Endothelial cell of umbilical vein (primary cell): ENCODE data around the gene ZDHHC11. TPM values are rescaled to one million over a fixed set of nuclear protein-coding genes. Genes with fewer than 3 reads are reported as not detected.

ENCODE experiments used
- BruUV-seq: library from RNA; stranded (reverse); fragments of 400-500 nt; replicated peaks from 2 replicates; lab custom pipeline; 2021; lab: Mats Ljungman, UMichigan
- CTCF ChIA-PET: fragments of 300-600, 350-600 bp; sonication (Branson Sonifier 250); formaldehyde crosslinking; loops from one replicate; lab custom pipeline; 2021; ENCODE audit warnings: antibody characterized with exemption, inconsistent platforms; lab: Charles Lee
- POLR2A ChIA-PET: fragments of 300-600, 350-600 bp; sonication (Branson Sonifier 250); formaldehyde crosslinking; loops from one replicate; lab custom pipeline; 2021; ENCODE audit warnings: antibody characterized with exemption, inconsistent platforms; lab: Charles Lee
- DNase-seq: peaks from one replicate; pipeline ENCODE4 v3.0.0-alpha.2; 2011; ENCODE audit warnings: low read depth, low spot score
- FAIRE-seq: peaks from 2 replicates; lab custom pipeline; 2011; peaks lifted over from hg19 to GRCh38; lab: Jason Lieb, UNC
- H2AFZ ChIP-seq: 2 replicates; pipeline ENCODE4 v1.6.0; 2012; ENCODE audit warnings: low read depth, low read length, control low read depth, inconsistent platforms
- H3K27ac ChIP-seq: 2 replicates; pipeline ENCODE4 v1.5.1; 2011; ENCODE audit warnings: low read depth, mild to moderate bottlenecking, control low read depth, low read length, moderate library complexity; ENCODE audit not compliant: insufficient read depth
- H3K27me3 ChIP-seq, 2 experiments: 2 replicates each; pipeline versions ENCODE4 v1.6.0 to v1.6.1; 2011; ENCODE audit warnings: low read length in 2 of 2, mixed read lengths in 1 of 2; ENCODE audit not compliant: control insufficient read depth in 2 of 2, insufficient read depth in 2 of 2
- H3K36me3 ChIP-seq, 2 experiments: 2 replicates in 1 of 2; 3 replicates in 1 of 2; pipeline ENCODE4 v1.5.1; 2011; ENCODE audit warnings: low read length in 2 of 2, mild to moderate bottlenecking in 1 of 2, moderate library complexity in 1 of 2; ENCODE audit not compliant: control insufficient read depth in 2 of 2, insufficient read depth in 2 of 2; ENCODE audit errors: extremely low read depth in 1 of 2
- H3K4me1 ChIP-seq: 3 replicates; pipeline ENCODE4 v1.5.1; 2011; ENCODE audit warnings: mild to moderate bottlenecking, low read length; ENCODE audit not compliant: control insufficient read depth, insufficient read depth; ENCODE audit errors: extremely low read depth
- H3K4me2 ChIP-seq: 2 replicates; pipeline ENCODE4 v1.6.1; 2011; ENCODE audit warnings: low read length, control low read depth, mixed read lengths; ENCODE audit not compliant: insufficient read depth
- H3K4me3 ChIP-seq, 3 experiments: fragments of 200-600 bp in 1 of 3; sonication (generic), shearing (Covaris generic) in 1 of 3; replicated peaks in 1 of 3; 2 replicates each; pipeline ENCODE4 v1.5.1; 2011 to 2016; ENCODE audit warnings: control low read depth in 3 of 3, low read length in 3 of 3, mild to moderate bottlenecking in 2 of 3, inconsistent platforms in 1 of 3, low read depth in 1 of 3, moderate library complexity in 1 of 3; ENCODE audit not compliant: insufficient read depth in 1 of 3
- H3K79me2 ChIP-seq: 2 replicates; pipeline ENCODE4 v1.6.0; 2012; ENCODE audit warnings: low read length, inconsistent platforms; ENCODE audit not compliant: control insufficient read depth, insufficient read depth
- H3K9ac ChIP-seq: replicated peaks from 2 replicates; pipeline ENCODE3; 2011; ENCODE audit warnings: low read length, control low read depth; ENCODE audit not compliant: insufficient read depth; ENCODE audit errors: extremely low read depth
- H3K9me1 ChIP-seq: replicated peaks from 3 replicates; pipeline ENCODE4 v1.6.0; 2011; ENCODE audit warnings: mild to moderate bottlenecking, low read length; ENCODE audit not compliant: control insufficient read depth, insufficient read depth; ENCODE audit errors: extremely low read depth
- H3K9me3 ChIP-seq: replicated peaks from 2 replicates; pipeline ENCODE4 v1.5.1; 2012; ENCODE audit warnings: low read length, inconsistent platforms; ENCODE audit not compliant: control insufficient read depth, insufficient read depth
- H4K20me1 ChIP-seq: replicated peaks from 2 replicates; pipeline ENCODE3; 2011; ENCODE audit warnings: mild to moderate bottlenecking, low read length; ENCODE audit not compliant: control insufficient read depth, insufficient read depth; ENCODE audit errors: extremely low read depth
- CTCF ChIP-seq, 2 donors: IDR thresholded peaks; 1 replicate in 1 of 2; 2 replicates in 1 of 2; pipeline ENCODE4 v1.5.1; 2011; ENCODE audit warnings: low read length in 2 of 2, mild to moderate bottlenecking in 2 of 2, moderate library complexity in 2 of 2, control low read depth in 1 of 2, inconsistent platforms in 1 of 2, low read depth in 1 of 2; ENCODE audit not compliant: insufficient read depth in 1 of 2; ENCODE audit errors: extremely low read depth in 1 of 2
- EZH2 ChIP-seq: IDR thresholded peaks from 2 replicates; pipeline ENCODE4 v1.6.1; 2012; ENCODE audit warnings: borderline replicate concordance, low read depth, mild to moderate bottlenecking, moderate library complexity, low read length, inconsistent platforms; ENCODE audit not compliant: severe bottlenecking
- FOS ChIP-seq: IDR thresholded peaks from 2 replicates; pipeline ENCODE4 v1.6.1; 2011; ENCODE audit warnings: mild to moderate bottlenecking, low read length, moderate library complexity, borderline replicate concordance; ENCODE audit not compliant: insufficient read depth
- GATA2 ChIP-seq: IDR thresholded peaks from 2 replicates; pipeline ENCODE4 v1.7.0; 2011; ENCODE audit warnings: low read depth, mild to moderate bottlenecking, moderate library complexity, mixed read lengths, low read length; ENCODE audit not compliant: insufficient read length, insufficient read depth
- JUN ChIP-seq: IDR thresholded peaks from 2 replicates; pipeline ENCODE4 v1.6.1; 2011; ENCODE audit warnings: borderline replicate concordance, low read depth; ENCODE audit not compliant: insufficient read length, insufficient read depth
- MAX ChIP-seq: IDR thresholded peaks from 2 replicates; pipeline ENCODE4 v1.6.1; 2011; ENCODE audit not compliant: insufficient read depth, insufficient read length
- MYC ChIP-seq: IDR thresholded peaks from one replicate; pipeline ENCODE4 v1.6.1; 2011; ENCODE audit warnings: mild to moderate bottlenecking, low read depth, low read length
- POLR2A ChIP-seq: IDR thresholded peaks from 2 replicates; pipeline ENCODE4 v1.6.1; 2012; ENCODE audit warnings: low read depth, mild to moderate bottlenecking, control low read depth, low read length
- POLR2AphosphoS5 ChIP-seq: IDR thresholded peaks from 2 replicates; pipeline ENCODE4 v1.6.1; 2012; ENCODE audit warnings: low read depth, mild to moderate bottlenecking, control low read depth, low read length, moderate library complexity; ENCODE audit not compliant: insufficient read depth
- dilution Hi-C: fragments of 300-500 bp; cut with MboI; formaldehyde crosslinking; loops from one replicate; pipeline ENCODE4 v1.15.0; 2019; ENCODE audit warnings: low sequenced_read_pairs; ENCODE audit not compliant: extremely low pct_ligation_motif_present
- intact Hi-C: fragments of 100-400 bp; cut with micrococcal nuclease; formaldehyde crosslinking; loops from one replicate; pipeline ENCODE4 v1.10.0; 2022
- polyA plus RNA-seq, 4 experiments: library from polyadenylated mRNA; depleted of rRNA in 3 of 4; stranded (reverse) in 3 of 4; unstranded in 1 of 4; fragments of >200 nt; gene quantifications; 2 replicates each; pipeline versions ENCODE4 v1.2.1 to v1.2.3, GENCODE V29; 2011 to 2012; ENCODE audit warnings: missing spikeins in 1 of 4
- total RNA-seq: library from RNA; stranded (reverse); gene quantifications from 2 replicates; pipeline ENCODE4 v1.2.3, GENCODE V29; 2021

ZDHHC11 gene
- total and polyA plus RNA-seq, 2 donors (not counting 3 experiments of a cell fraction or from before 2014, with no cell fraction given), result 0.35 to 4.4 TPM

- intact Hi-C loops (no loop called here), dilution Hi-C loops (no loop called here)
- Histone ChIP-seq H3K27ac (no peak overlapping the region), H3K4me1 (no peaks in the 10 kb centered on the region), H3K4me2 (no peak overlapping the region), H3K9me3 (no peaks in the 10 kb centered on the region), H2AFZ (no peak overlapping the region), H3K36me3 (peaks cover 3 to 49% of the 10 kb centered on the region in 2 experiments), H3K27me3 (no peaks in the 10 kb centered on the region), H4K20me1 (no peaks in the 10 kb centered on the region), H3K4me3 (no peak overlapping the region), H3K9me1 (no peaks in the 10 kb centered on the region), H3K79me2 (no peaks in the 10 kb centered on the region), H3K9ac (no peak overlapping the region)
- TF ChIP-seq EZH2, result no peak
- TF ChIP-seq CTCF (IDR thresholded peaks at IDR 0.05; ENCODE audit: extremely low read depth in 1 of 2, insufficient read depth in 1 of 2, low read depth in 1 of 2, low read length in 2 of 2), result no peak
- no peak for TF ChIP-seq POLR2A
- TF ChIP-seq POLR2AphosphoS5, result no peak
- TF ChIP-seq JUN, result no peak
- no peak for TF ChIP-seq MYC
- TF ChIP-seq GATA2, result no peak
- TF ChIP-seq MAX, result no peak
- TF ChIP-seq FOS, result no peak
- no peak for FAIRE-seq
- no peak for DNase-seq
- POLR2A ChIA-PET, result no interaction called here
- no TSS peak for BruUV-seq
- CTCF ChIA-PET, result no interaction called here
These were observed 14.4 kb upstream of the ZDHHC11 start for GRCh38 chr5:865168-865521.
